A172 (cell line): ENCODE measurements around the gene SLC66A1. TPM values are rescaled to one million over a fixed set of nuclear protein-coding genes. Genes with fewer than 3 reads are reported as not detected.

Experiments
- DNase-seq: peaks from one replicate; pipeline ENCODE4 v3.0.0-alpha.2; 2015; ENCODE audit warnings: low spot score
- total RNA-seq: library from RNA; depleted of rRNA; stranded (reverse); fragments of >200 nt; shearing (Covaris generic); gene quantifications from 2 replicates; pipeline ENCODE4 v1.2.3, GENCODE V29; 2014

Gene SLC66A1
- total RNA-seq, 1 experiment from 2014 or later = 18.3 TPM

- no peak for DNase-seq
Observed at GRCh38 chr1:19361611-19362147, 49.6 kb downstream of the SLC66A1 start.

- DNase-seq = no peak
Observed at GRCh38 chr1:19363536-19364152, 51.5 kb downstream of the SLC66A1 start.

DNA sequence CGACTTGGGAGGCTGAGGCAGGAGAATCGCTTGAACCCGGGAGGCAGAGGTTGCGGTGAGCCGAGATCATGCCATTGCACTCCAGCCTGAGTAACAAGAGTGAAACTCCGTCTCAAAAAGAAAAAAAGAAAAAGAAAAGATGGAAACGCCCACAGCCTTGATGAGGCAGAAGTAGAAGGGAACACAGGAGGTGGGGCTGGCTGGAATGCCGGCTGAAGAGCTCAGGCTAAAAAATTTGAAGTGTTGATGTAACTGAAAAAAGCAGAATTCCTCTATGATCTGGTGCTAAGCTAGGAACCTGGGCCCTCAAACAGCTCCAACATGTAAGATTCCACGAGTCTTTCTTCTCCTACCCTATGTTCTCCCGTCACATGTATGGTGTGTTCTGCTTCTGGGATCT, 53.6 kb downstream of the SLC66A1 start:
- DNase-seq = no peak

GRCh38 chr1:19366599-19367536, 54.7 kb downstream of the SLC66A1 start:
- DNase-seq = no peak

DNA sequence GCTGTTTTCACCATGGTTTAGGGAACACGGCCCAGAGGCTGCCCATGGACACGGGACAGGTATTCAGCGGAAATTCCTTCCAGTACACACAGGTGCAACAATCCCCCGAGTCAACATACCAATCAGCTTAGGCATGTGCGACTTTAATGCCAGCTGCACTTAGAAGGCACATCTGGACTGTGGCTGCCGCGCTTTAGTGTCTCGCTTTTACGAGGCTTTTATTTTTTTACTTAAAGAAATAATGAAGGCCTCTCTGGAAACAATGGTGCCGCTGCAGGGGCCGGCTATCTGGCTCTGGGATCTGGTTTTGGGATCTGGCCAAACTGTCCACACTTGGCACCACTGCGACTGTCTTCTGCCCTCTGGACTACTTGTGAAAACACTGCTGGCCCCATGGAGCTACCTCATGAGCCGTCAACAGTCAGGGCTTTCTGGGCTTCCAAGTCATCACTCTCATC, 55.5 kb downstream of the SLC66A1 start:
- no peak for DNase-seq

DNA sequence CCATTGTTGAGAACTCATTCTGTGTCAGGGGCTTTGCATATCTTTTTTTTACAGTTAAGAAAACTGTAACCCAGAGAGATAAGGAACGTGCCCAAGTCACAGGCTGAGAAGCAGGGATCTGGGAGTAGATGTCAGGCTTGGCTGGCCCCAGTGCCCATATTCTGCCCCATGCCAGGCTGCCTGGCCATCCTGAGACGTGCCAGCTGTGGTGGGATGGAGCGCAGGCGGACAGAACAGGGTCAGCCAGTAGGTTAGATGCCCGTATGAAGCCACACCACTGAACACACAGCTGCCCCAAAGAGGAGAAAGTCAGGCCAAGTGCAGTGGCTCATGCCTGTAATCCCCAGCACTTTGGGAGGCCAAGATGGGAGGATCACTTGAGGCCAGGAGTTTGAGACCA, 55.9 kb downstream of the SLC66A1 start:
- DNase-seq = no peak

GRCh38 chr1:19368964-19369363, 56.8 kb downstream of the SLC66A1 start:
- DNase-seq = no peak

DNA sequence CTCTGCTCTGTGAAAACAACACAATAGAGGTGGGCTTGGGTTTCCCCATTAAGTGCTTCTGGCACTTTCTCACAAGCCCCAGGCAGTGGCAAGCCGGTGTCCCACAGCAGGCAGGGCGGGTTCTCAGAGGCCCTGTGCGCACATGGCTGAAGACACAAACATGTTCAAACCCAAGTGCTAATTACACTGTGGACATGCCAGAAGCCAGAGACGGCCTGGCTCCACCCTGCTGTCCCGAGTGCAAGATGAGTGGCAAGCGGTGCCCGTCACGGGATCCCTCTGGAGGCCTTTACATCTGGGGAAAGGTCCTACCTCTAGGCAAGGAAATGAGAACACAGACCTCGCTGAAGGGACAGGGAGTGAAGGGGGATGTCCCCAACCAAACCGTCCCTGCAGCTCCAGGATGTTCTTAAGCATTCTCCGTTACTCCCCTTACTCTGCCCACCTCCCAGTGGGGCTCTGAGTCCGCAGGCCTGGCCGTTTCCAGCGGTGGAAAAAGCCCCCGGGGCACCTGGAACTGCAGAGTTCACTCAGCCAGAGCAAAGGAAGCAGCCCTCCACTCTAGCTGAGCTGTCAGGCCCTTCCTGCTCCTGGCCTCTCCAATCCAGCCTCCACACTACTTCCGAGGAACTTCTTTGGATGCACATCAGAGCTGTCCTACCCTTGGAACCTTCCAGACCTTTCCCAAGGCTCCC, 57.4 kb downstream of the SLC66A1 start:
- DNase-seq = no peak

DNA sequence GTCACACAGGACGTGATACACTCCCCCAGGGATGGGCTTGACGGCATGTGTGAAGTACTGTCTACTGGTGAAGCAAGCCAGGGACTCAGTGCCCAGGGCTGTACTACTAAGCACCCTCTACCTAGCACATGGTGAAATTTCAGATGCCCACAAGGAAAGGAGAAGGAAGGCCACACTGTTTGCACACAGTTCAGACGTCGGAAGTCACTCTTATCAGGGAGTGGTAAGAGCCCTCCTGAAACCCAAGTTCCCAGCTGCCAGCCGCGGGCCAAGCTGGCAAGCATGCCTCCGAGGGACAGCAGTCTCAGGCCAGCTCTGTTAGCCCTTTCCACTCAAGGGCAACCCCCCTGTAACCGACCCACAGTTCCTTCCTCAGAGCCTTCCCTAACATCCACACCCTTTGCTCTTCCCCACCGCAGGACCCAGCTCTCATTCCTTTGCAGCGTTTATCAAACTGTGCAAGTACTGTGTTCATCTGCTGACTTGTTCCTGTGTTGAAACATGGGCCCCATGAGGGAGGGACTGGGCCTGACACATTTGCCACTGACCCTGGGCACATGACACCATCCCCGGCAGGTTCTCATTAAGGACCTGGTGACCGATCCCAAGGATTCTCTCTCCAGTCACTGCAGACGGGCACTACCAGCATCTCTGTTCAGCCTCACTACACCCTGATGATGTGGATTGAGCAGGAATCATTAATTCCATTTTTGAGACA, 58.5 kb downstream of the SLC66A1 start:
- no peak for DNase-seq

GRCh38 chr1:19371226-19372135, 59.4 kb downstream of the SLC66A1 start:
- DNase-seq = no peak

- DNase-seq = no peak
Observed at GRCh38 chr1:19372136-19372514, 60.0 kb downstream of the SLC66A1 start.

DNA sequence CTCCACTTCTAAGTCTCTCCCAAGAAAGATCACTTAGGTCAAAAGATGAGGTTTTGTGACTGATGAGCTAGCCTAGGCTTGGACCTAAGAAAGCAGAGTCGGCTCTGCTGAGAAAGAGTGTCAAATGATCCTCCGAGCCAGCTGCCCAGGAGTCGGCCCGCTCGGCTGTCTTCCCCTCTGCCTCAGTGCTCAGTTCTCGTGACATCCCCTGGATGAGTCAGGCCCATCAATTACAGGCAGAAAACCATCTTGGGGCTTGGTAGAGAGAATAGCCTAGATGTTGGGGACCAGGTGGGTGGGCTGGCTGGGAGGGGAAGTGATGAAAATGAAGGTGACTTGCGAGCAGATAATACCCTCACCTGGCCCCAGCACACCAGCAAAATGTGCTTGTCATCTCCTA, 60.5 kb downstream of the SLC66A1 start:
- DNase-seq = no peak

DNA sequence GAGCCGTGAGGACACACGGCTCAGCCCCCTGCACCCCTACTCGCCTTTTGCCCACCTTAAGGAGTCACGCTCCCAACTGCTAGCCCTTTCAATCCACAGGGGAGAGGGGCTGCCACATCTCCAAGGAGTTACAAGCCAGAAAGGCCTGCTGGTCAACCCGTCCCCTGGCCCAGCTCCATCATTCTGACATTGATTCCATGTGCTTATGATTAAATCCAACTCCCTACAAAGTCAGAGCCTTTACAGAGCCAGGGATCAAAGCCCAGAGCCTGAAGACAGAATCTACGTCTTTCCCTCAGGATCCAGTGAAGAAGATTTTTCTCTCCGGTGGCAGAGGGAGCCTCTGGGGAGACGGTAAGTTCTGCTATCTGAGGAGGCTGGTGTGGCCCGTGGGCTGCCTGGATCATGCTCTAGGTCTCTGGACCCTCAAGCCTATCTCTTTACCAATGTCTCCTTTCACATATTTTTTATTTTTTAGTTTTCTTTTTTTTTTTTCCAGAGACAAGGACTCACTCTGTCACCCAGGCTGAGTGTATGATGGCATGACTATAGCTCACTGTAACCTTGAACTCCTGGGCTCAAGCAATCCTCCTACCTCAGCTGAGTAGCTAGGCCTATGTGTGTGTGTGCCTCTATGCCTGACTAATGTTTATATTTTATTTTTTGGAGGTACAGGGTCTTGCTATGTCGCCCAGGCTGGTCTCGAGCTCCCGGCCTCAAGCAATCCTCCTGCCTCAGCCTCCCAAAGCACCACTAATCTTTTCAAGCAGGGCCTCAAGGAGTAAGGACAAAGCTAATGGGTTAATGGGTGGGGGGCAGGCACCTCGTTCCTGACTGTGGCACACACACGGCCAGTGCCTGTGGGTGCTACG, 61.3 kb downstream of the SLC66A1 start:
- DNase-seq = no peak

- no peak for DNase-seq
Observed at GRCh38 chr1:19374083-19374801, 62.1 kb downstream of the SLC66A1 start.

DNA sequence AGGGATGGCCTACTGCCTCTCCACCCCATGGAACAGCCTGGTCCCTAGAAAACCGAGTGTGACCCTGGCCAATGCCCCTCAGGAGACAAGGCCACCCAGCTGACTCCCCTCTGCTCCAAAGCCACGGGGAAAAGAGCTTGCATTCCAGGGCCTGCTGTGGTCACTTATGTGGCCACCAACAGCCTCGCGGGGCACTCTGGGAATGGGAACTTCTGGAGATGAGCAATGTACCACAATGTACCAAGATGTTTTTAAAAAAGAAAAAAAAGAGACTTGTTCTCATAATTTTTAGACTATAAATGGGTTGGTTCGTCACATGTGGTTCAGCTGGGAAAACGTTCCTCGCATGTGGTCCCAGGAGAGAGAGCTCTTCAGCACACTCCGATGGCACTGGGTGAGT, 62.8 kb downstream of the SLC66A1 start:
- DNase-seq = no peak

- DNase-seq = no peak
Observed at GRCh38 chr1:19375631-19376400, 63.7 kb downstream of the SLC66A1 start.

GRCh38 chr1:19376428-19377372, 64.6 kb downstream of the SLC66A1 start:
- no peak for DNase-seq
